Loucy (cell line): ENCODE results near the gene PBX1.

Experiments used
- H2AFZ ChIP-seq: fragments of 200-600 bp; sonication (generic); 2 replicates; pipeline ENCODE4 v1.6.0; 2016; ENCODE audit warnings: antibody characterized with exemption, mild to moderate bottlenecking, low read length, moderate library complexity
- H3F3A ChIP-seq: fragments of 200-600 bp; 2 replicates; pipeline ENCODE4 v1.6.0; 2016; ENCODE audit warnings: antibody characterized with exemption, low read depth, mild to moderate bottlenecking
- H3K27me3 ChIP-seq: fragments of 200-600 bp; sonication (generic); 2 replicates; pipeline ENCODE4 v1.6.1; 2014; ENCODE audit warnings: low read length, mild to moderate bottlenecking; ENCODE audit not compliant: insufficient read depth, poor library complexity, severe bottlenecking
- H3K36me3 ChIP-seq: fragments of 200-600 bp; sonication (generic); 2 replicates; pipeline ENCODE4 v1.6.1; 2016; ENCODE audit warnings: low read length; ENCODE audit not compliant: insufficient read depth
- H3K4me1 ChIP-seq: fragments of 200-600 bp; sonication (generic); 2 replicates; pipeline ENCODE4 v1.5.1; 2014; ENCODE audit warnings: low read length, mild to moderate bottlenecking; ENCODE audit not compliant: insufficient read depth, poor library complexity, severe bottlenecking
- H3K4me2 ChIP-seq: fragments of 200-600 bp; sonication (generic); 2 replicates; pipeline ENCODE4 v1.6.0; 2014; ENCODE audit warnings: antibody characterized with exemption, low read length, low read depth, mild to moderate bottlenecking; ENCODE audit not compliant: poor library complexity, severe bottlenecking
- H3K4me3 ChIP-seq: fragments of 200-600 bp; sonication (generic); 2 replicates; pipeline ENCODE4 v1.5.1; 2014; ENCODE audit warnings: low read length, mild to moderate bottlenecking, mixed read lengths; ENCODE audit not compliant: poor library complexity, severe bottlenecking
- H3K79me2 ChIP-seq: fragments of 200-600 bp; sonication (generic); 2 replicates; pipeline ENCODE4 v1.6.1; 2014; ENCODE audit warnings: low read length; ENCODE audit not compliant: insufficient read depth
- H3K9ac ChIP-seq: fragments of 200-600 bp; sonication (generic); 2 replicates; pipeline ENCODE4 v1.6.0; 2014; ENCODE audit warnings: mild to moderate bottlenecking, low read depth, low read length, moderate library complexity; ENCODE audit not compliant: poor library complexity, severe bottlenecking
- H3K9me2 ChIP-seq: fragments of 200-600 bp; sonication (generic); replicated peaks from 2 replicates; pipeline ENCODE4 v1.6.1; 2016; ENCODE audit warnings: low read depth, low read length, mixed read lengths
- H3K9me3 ChIP-seq: fragments of 200-600 bp; sonication (generic); 2 replicates; pipeline ENCODE4 v1.6.1; 2014; ENCODE audit warnings: mild to moderate bottlenecking, antibody characterized with exemption, low read length, low read depth; ENCODE audit not compliant: insufficient read depth
- H4K20me1 ChIP-seq: fragments of 200-600 bp; sonication (generic); 2 replicates; pipeline ENCODE4 v1.6.0; 2014; ENCODE audit warnings: antibody characterized with exemption, low read length, mild to moderate bottlenecking; ENCODE audit not compliant: insufficient read depth, poor library complexity, severe bottlenecking
- EZH2phosphoT487 ChIP-seq: fragments of 200-600 bp; IDR thresholded peaks from 2 replicates; pipeline ENCODE4 v1.6.1; 2018; ENCODE audit warnings: antibody characterized with exemption, mild to moderate bottlenecking, moderate library complexity, borderline replicate concordance
- TF ChIP-seq, protein P1 (sequence below): fragments of 200-600 bp; sonication (generic); conservative IDR thresholded peaks from 2 replicates; pipeline ENCODE4 v1.5.1; 2014; ENCODE audit warnings: mild to moderate bottlenecking, antibody characterized with exemption, low read length

The PBX1 gene

DNA sequence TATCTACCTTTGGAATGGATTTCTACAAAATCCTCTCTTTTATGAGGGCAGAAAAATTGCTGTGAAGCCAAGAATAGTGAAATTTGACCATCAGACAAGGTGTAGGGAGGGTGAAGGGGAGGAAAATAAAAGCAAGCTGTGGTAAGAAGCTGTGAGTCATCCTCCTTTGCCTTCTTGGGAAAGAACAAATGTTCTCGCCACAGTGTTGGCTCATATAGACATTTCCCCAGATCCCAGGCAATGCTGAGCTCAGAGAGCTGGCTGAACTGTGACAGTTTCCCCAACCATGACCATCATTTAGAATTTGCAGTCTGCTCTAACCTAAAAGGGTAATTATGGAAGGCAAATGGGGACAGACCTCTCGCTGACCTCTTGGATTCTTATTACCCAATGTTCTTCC lies 235.4 kb downstream of the PBX1 start:
- H3K79me2 ChIP-seq, result no peaks in the 10 kb centered on the region
- H4K20me1 ChIP-seq, result no peaks in the 10 kb centered on the region
- H3K4me1 ChIP-seq, result no peaks in the 10 kb centered on the region
- H3K9me3 ChIP-seq, result no peaks in the 10 kb centered on the region
- H3K9ac ChIP-seq, result no peak overlapping the region
- H3K36me3 ChIP-seq, result no peaks in the 10 kb centered on the region
- H3K9me2 ChIP-seq, result no peaks in the 10 kb centered on the region
- H3F3A ChIP-seq, result no peaks in the 10 kb centered on the region
- H3K4me3 ChIP-seq, result no peak overlapping the region
- TF ChIP-seq, protein P1, sequence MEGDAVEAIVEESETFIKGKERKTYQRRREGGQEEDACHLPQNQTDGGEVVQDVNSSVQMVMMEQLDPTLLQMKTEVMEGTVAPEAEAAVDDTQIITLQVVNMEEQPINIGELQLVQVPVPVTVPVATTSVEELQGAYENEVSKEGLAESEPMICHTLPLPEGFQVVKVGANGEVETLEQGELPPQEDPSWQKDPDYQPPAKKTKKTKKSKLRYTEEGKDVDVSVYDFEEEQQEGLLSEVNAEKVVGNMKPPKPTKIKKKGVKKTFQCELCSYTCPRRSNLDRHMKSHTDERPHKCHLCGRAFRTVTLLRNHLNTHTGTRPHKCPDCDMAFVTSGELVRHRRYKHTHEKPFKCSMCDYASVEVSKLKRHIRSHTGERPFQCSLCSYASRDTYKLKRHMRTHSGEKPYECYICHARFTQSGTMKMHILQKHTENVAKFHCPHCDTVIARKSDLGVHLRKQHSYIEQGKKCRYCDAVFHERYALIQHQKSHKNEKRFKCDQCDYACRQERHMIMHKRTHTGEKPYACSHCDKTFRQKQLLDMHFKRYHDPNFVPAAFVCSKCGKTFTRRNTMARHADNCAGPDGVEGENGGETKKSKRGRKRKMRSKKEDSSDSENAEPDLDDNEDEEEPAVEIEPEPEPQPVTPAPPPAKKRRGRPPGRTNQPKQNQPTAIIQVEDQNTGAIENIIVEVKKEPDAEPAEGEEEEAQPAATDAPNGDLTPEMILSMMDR, result no peak
- no peak for TF ChIP-seq EZH2phosphoT487
- no peak overlapping the region for H3K4me2 ChIP-seq
- no peak overlapping the region for H2AFZ ChIP-seq
- no peaks in the 10 kb centered on the region for H3K27me3 ChIP-seq

- Histone ChIP-seq H4K20me1 (no peaks in the 10 kb centered on the region), H3K36me3 (no peaks in the 10 kb centered on the region), H3K27me3 (no peaks in the 10 kb centered on the region), H3K9ac (no peak overlapping the region), H3K79me2 (no peaks in the 10 kb centered on the region), H3K4me1 (no peaks in the 10 kb centered on the region), H3K4me2 (no peak overlapping the region), H3K4me3 (no peak overlapping the region), H2AFZ (no peak overlapping the region), H3K9me2 (no peaks in the 10 kb centered on the region), H3F3A (no peaks in the 10 kb centered on the region), H3K9me3 (no peaks in the 10 kb centered on the region)
- no peak for TF ChIP-seq EZH2phosphoT487
- TF ChIP-seq, protein P1, result no peak
Observed at GRCh38 chr1:164796916-164797315, 237.9 kb downstream of the PBX1 start.

DNA sequence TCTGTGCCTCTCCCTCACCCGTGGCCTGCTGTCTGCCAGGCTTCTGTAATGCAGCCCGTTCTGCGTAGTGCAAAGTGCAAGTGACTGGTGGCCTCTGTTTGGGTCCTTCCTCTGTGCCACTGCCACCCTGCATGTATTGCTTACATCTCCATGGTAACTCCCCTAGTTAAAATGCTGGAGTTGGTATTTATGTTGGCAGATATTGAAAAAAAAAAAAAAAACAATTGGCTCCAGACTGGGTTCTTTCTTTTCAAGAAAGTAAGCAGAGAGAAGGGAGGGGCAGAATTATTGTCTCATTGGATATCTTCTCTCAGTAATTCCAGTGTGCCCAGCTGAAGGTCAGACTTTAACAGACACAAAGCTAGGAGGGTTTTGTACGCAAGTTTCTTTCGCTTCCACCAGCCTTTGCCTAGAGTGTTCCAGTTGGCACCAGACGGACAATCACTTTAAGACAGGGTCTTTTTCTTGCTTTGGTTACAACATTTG lies 242.3 kb downstream of the PBX1 start:
- Histone ChIP-seq H3K9me2 (no peaks in the 10 kb centered on the region), H3K36me3 (no peaks in the 10 kb centered on the region), H3F3A (no peaks in the 10 kb centered on the region), H3K4me2 (no peak overlapping the region), H4K20me1 (no peaks in the 10 kb centered on the region), H3K4me3 (no peak overlapping the region), H3K4me1 (no peaks in the 10 kb centered on the region), H3K27me3 (no peaks in the 10 kb centered on the region), H3K79me2 (no peaks in the 10 kb centered on the region), H3K9ac (no peak overlapping the region), H2AFZ (no peak overlapping the region), H3K9me3 (no peaks in the 10 kb centered on the region)
- TF ChIP-seq, protein P1, result no peak
- TF ChIP-seq EZH2phosphoT487, result no peak
